Measurements from ENCODE around the gene PHC2.

PHC2 gene

DNA sequence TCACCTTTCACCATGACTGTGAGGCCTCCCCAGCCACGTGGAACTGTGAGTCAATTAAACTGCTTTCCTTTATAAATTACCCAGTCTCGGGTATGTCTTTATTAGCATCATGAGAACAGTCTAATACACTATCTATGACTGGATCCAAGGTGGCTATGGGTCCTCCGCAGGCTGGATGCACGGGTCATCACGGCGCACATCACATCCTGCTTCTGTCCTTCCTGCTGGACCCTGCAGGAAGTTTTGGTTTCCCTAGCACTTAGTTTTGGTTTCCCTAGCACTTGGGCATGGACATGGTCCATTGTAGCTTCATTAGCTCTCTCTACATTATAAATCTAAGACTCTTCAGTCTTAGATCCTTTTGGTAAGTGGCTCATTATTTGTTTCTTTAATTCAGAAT lies 14.2 kb upstream of the PHC2 start:
- DNase-seq = no peak

- DNase-seq = no peak
Observed at GRCh38 chr1:33443705-33444180, 12.8 kb upstream of the PHC2 start.

DNA sequence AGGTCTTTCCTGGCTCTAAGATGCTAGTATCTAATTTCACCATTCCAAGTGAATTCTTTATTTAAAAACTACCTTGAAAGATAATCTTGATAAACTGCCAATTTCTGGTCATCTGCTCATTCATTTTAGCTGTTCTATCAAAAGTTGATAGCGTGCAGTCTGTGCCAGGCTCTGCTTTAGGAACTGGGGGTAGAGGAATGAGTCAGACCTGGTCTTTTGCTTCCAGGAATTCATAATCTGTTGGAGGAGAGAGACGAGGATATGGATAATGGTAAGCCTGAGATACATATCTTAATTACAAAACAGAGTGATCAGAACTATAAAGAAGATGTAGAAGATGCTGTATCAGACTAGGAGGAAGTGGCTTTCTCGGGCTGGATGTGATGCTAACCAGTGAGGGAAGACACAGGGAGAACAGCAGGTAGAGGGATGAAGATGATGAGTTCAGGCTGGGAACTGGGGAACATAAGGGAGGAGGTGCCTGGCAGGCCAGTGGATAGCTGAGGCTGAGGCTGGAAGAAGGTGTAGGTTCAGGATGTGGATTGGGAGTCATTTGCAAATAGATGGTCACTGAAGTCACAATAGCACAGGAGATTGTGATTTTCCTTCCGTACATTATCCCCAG lies 12.3 kb upstream of the PHC2 start:
- peak; percentile 53 for DNase-seq

GRCh38 chr1:33442141-33442540 lies 11.2 kb upstream of the PHC2 start:
- DNase-seq = no peak

- DNase-seq = no peak
Observed at GRCh38 chr1:33441088-33441745, 10.3 kb upstream of the PHC2 start.

DNA sequence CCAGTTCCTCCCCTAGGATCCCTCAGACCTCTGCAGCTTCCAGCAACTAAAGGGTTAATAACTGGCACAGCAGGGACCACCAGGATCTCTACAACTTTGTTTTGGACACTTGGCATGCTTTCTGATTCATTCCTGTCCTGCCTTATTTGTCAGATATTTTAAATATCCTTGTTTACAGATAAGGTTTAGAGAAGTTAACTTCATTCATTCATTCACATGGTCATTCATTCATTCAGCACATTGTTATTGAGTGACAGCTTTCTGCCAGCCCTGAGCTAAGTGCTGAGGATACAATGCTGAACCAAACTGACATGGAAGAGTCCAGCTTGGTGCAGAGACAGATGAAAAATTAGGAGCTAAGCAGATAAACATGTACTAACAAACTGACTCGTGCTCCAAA lies 8.8 kb upstream of the PHC2 start:
- no peak for DNase-seq

DNA sequence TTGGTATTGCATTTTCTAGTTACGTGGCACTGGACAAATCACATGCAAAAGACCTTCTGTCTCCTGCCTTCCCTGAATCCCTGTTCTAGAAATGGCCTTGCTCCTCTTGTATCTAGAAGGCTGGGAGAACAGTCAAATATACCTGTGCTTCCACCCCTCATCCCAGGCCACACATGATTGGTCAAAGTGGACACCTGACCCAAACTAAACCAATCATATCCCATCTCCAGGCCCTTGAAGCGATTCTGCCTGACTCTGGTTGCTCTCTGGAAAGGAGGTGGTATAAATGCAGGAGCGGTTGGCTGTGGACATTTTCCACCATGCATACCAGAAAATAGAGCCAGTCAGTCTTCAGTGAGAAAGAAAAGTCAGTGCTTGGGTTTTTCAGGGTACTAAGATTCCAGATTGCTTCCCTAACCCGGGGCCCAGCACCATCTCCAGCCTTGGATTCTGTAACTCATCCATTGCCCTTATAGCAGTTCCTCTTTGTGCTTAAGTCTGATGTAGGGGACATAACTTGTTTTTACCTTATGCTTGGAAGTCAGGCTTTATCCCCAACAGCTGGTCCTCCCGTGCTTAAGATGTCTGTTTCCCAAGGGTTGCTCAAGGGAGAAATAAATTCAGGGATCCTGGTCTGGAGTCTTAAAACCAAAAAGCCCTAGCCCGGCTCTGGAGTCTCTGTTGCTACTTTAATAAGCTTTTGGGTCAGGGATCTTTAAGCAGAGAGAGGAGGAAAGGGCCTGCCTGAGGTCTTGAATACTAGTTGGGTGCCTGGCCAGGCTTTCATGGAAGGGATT lies 7.7 kb upstream of the PHC2 start:
- DNase-seq = no peak

DNA sequence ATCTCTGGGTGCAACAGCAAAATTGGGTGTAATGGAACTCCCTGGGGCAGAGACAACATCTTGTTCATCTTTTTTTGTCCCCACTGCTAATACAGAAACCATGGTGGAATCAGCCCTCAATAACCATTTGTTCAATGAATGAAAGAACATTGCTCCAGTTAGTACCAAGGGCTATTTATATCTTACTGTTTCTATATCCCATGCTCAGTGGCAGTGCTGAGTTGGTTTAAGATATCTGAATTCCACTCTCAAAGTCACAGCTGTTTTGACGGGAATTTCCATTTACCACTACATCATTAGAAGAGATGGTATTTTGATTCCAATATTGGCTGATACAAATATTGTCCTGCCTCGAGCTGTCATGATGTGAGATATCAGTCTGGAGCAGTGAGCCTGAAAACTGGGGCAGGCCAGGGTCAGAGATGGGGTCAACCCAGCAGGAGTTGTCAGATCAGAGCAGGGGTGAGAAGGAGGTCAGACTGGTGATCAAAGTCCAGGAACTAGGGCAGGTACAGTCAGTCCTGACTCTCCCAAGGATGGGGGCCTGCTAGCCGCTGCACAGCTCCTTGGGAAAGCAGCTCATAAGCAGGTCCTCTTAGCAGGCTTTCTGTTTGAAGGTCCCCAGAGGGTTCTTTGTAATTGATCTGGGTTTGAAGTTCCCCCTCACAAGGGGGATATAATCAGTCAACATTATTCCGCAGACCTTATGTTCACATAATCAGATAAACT lies 5.8 kb upstream of the PHC2 start:
- DNase-seq = no peak

DNA sequence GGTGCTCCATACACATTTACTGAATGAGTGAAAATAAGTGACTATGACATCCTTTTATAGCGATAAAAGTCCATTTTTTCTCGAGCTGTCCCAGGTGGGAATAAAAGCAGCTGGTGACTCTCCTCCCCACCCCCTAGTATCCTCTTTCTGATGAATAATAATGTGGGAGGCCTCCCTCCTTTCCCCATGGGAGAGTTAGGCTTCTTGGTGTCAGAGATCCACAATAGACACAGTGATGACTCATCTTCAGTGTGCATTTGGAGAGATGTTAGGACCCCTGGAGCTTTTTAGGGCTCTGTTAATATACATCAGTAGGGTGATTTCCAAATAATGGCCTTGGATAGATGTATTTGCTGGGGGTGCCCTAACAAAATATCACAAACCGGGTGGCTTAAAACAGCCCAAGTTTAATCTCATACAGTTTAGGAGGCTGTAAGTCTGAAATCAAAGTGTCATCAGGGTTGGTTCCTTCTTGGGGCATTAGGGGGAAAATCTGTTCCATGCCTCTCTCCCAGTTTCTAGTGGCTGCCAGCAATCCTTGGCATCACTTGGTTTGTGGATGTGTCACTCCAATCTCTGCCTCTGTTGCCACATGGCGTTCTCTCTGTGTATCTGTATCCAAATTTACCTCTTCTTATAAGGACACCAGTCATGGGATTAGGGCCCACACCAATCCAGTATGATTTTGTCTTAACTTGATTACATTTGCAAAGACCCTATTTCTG lies 4.4 kb upstream of the PHC2 start:
- peak; percentile 82 for DNase-seq

- DNase-seq = no peak
Observed at GRCh38 chr1:33434363-33434750, 3.5 kb upstream of the PHC2 start.

DNA sequence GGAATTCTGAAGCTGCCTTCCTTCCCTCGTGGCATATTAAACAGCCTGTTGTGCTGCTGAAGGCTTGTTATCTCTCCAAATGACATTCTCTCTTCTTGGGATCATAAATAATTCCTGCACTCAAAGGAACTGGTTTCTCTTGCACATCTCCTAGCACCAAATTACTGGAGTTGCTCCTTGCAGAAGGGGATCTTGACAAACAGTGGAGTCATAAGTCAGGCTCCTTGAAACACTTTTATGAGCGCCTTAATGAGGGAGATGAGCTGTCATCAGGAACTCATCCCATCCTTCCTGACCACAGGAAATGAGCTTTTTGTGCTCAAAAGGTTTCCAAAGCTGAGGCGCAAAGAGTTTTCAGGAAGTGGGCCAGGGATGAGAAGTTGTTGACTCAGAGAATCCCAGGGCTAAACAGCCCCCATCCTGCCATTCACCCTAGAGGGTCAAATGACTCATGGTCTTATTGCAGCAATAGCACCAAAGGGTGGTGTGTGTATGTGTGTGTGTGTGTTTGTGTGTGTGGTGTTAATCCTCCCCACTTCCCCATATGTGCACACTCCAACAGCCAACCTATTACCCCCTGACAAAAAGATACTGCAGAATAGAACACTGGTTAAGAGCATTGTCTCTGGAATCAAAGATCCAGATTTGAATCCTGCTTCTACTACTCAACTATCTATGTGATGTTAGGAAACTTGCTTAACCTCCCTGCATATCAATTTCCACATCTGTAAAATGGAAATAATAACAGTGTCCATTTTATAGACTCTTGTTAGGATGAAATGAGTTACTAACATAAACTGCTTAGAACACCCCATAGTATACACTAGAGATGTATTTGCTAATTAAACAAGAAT lies 2.8 kb upstream of the PHC2 start:
- DNase-seq = peak; percentile 100

GRCh38 chr1:33429856-33430691 lies 821 bp downstream of the PHC2 start:
- no peak for DNase-seq

DNA sequence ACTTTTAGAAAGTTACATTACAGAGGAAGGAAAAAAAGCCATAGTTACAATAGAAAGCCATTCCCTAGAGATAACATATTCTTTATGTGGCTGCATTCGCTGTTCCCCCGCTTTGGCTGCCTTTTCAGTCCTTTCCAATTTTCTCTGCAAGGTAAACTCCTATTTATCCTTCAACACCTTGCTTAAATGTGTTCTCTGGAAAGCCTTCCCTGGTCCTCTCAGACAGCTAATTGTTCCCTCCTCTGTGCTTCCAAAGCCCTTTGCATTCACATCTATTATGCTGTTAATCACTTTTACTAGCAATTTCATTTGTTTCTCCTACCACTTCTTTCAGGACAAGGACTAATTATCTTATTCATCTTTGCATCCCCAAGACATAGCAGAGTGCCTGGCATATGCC lies 1.6 kb downstream of the PHC2 start:
- no peak for DNase-seq

- DNase-seq = no peak
Observed at GRCh38 chr1:33428661-33429060, 2.2 kb downstream of the PHC2 start.

DNA sequence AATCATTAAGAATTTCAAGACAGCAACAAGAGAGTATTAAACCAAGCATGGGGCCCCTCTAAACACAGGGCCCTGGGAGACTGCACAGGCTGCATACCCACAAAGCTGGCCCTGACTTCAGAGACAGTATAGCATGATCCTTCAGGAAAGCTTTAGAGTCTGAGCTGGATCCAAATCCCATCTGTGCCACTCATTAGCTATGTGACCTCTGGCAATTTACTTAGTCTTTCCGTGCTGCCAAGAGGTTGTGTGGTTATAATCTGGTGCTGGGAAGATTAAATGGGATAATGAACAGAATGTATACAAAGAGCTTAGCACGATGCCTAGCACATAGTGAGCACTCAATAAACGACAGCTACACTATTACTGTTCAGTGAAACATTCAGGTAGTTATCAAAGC lies 4.0 kb downstream of the PHC2 start:
- DNase-seq = no peak

- DNase-seq = no peak
Observed at GRCh38 chr1:33425900-33426299, 5.0 kb downstream of the PHC2 start.

DNA sequence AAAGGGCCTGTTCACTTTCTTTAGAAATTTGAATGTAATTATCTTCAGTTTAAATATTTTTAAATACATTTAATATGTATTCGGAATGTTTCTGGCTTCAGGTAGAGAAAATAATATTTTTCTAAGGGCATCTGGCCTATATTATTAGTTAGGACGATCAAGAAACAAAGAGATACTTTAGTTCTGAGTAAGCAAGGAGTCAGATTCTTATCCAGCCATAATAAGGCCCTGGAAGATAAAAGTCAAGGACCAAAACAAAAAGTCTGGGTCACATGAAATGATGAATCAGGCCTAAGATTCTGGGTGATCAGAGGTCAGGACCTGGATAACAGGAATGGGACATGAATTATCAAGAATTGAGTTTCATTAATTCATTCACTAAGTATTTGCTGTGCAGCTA lies 6.3 kb downstream of the PHC2 start:
- peak; percentile 54 for DNase-seq

- peak; percentile 47 for DNase-seq
Observed at GRCh38 chr1:33424205-33424604, 6.7 kb downstream of the PHC2 start.

- DNase-seq = peak; percentile 72
Observed at GRCh38 chr1:33420870-33421775, 9.8 kb downstream of the PHC2 start.

GRCh38 chr1:33418811-33419210 lies 12.1 kb downstream of the PHC2 start:
- no peak for DNase-seq

Data from EL (cell line).